Stimulated activated CD4-positive, alpha-beta T cell treated with anti-CD3 and anti-CD28 coated beads, Interleukin-15, amount 100 ng/mL, for 1 hour (primary cell): ENCODE data around the gene SLC26A6.

Experiments
- DNase-seq, 2 donors: peaks; one replicate each; pipeline ENCODE4 v3.0.0-alpha.2; 2020; ENCODE audit warnings: low read depth in 1 of 2, low spot score in 1 of 2

The SLC26A6 gene

DNA sequence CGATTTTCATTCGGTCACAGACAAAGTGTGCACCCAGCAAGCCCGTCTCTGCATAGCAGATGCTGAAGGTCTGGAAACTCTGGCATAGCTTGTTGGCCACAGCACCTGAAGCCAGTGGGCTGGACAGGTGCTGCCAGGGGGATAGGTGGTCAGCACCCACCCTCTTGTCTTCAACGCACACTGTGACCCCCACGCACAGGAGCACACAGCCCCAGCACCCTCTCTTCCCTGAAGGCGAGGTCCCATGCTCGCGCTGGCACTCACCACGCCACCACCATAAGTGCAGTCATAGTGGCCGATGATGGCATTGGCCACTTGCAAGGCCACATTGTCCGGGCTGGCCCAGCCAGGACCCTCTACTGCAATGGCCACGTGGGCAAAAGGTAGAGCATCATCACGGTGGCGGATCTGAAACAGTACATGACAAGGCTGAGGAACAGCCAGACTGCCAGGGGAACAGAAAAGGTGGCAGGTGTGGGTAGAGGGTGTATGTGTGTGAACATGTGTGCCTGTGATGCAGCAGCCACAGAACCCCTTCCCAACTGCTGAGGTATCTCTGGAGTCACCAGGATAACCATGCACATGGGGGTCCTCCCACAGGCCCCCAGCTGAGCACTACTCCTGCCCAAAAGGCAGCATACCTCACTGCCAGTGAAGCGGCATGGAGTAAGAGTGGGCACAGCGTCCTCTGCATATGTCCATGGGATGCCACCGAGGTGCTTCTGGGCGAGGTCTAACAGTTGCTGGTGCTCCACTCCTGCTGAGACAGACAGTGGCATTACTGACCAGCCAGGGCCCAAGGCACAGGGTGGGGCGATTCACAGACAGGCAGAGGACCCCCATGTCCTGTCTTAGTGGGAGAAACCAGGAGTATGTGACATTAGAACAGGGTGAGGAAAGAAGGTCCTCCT is 34.3 kb downstream of the SLC26A6 start:
- no peak for DNase-seq

DNA sequence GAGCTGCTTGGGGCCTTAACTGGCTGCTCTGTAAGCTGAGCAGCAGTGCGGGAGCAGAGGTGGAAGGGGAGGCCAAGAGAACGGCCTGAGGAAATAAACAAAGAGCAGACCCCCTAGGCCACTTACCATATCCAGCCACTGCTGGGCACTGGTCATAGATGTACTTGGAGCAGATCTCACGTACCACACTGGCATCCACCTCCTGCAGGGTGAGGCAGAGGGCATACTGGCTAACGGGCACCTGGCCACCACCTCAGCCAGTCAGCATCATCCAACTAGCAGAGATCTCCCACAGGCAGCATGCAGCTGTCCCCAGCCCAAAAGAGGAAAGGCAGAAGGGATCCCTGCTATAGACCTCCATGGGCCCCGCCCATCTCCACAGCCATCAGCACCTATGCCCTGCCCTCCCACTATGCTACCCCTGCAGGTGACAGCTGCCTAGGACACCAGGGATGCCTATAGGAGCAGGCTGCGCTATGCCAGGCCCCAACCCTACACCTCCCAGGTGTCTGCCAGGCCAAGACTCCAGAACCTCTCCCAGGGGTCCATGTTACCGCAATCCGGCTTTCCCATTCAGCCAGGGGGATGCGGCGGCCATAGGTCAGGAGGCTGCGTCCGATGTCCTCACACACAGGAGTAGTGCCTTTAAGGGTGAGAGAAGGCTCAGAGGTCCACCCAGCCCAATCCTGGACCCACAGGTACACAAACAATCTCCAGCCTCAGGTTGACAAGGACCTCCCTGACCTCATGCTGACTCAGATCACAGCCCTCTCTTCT is 35.6 kb downstream of the SLC26A6 start:
- no peak for DNase-seq

DNA sequence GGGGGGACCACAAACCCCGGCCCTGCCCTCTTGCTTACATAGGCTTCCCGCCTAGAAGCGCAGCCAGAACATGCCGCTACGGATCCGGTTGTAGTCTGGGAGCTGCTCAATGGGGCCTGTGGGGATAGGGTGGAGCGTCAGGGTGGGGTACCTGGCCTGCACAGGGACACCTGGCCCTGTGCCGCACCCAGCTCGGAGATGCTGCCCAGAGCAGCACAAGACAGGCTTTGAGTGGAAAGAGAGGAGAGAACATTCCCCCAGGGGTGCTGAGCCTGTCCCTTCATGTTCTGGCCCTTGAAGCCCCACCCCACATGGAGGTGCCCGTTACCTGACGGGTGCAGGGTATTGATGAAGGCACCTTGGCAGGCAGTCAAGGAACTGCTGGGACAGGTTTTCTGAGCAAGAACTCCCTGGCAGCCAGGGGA is 36.2 kb downstream of the SLC26A6 start:
- DNase-seq = no peak

DNA sequence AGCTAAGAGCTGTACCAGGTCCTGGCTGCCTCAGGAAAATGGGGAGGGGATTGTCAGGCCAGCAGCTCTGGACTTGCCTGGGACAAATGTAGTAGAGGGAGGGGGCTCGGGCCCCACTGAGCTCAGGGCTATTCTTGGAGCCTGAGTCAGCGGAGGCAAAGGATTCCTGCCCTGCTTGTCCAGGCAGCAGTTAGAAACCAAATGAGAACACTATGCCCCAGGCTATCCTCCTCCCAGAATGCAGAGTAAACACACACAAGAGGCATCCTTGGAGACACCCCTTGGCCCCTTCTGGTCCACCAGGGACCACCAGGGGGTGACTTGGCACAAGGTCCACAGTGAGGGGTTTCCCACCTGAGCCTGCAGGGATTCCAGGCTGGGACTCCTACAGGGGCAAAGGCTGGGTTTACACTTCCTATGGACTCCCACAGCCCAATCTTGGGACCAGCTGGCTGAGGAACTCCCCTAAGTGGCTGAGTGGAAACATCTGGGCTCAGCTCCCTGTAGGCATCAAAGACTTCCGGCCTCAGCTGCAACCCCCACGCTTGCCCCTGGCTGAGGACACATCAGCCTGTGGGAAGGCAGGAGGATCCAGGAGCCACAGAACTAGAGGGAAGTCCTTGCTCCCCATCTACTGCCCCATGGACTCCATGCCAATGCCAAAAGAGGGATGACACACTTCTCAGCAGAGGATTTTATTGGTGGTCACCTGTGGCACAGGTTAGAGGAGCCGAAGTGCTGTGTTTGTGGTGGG is 36.8 kb downstream of the SLC26A6 start:
- DNase-seq = no peak

DNA sequence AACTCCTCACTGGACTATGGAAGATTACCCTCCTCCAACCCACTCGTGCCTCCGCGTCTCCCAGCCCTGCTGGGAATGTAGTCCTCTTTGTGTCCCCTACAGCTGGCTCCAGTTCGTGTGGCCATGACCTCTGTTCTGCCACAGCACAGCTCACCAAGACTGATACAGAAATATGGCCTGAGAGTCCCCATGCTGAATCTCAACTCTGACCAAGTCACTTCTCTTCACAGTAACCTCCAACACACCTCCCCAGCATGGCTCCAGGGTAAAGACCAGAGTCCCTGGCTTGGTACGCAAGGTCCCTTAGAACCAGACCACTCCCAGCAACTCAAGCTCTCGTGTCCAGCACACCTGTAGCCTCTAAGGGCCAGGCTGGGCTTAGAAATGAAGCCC is 37.9 kb downstream of the SLC26A6 start:
- no peak for DNase-seq

DNA sequence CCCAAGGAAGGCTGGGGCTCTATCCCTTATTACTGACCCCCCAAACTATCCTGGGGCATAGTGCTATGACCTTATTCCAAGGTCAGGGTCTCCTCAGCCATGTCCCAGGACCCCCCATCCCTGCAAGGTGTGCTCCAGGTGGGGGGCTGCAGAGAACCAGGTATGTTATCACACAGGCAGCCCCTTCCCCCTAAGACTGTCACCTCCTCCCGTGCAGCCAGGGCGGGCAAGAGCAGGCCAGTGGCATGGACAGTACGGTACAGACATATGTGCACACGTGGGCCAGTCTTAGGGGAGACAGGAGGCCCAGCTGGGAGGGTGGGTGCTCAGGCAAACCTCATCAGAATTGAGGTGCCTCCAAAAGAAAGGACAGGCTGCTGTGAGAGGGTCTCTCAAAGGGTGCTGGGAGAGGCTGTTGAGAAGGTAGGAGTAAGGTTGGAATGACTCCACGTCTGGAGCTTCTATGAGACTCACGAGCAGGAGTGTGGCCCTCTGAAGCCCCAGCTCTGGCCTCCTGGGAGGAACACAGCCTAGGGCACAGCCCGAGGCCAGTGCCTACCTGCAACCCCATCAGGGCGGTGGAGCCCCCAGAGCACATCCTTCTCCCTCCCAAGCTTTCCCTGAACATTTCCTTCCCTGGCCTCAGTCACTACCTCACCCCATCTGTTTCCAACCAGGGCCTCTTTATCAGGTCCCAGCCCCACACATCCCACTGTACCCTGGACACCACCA is 38.4 kb downstream of the SLC26A6 start:
- DNase-seq = no peak

DNA sequence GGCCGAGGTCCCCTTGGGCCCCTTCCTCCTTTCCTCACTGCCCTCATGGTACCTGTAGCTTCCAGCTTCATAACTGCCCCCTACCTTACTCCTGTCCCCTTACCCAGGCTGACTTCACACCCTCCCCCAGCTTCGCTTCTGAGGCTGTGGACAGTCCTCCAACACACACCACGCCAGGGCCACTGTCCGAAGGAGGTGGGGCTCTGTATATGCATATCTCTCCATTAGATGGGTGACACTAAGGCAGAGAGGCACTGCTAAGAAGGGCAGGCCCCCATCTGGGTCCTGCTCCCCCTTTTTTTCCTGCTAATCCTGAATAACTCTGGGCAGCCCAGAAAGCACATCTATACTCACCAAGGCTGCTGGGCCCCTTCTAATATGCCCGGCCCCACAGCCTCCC is 39.1 kb downstream of the SLC26A6 start:
- DNase-seq = no peak

DNA sequence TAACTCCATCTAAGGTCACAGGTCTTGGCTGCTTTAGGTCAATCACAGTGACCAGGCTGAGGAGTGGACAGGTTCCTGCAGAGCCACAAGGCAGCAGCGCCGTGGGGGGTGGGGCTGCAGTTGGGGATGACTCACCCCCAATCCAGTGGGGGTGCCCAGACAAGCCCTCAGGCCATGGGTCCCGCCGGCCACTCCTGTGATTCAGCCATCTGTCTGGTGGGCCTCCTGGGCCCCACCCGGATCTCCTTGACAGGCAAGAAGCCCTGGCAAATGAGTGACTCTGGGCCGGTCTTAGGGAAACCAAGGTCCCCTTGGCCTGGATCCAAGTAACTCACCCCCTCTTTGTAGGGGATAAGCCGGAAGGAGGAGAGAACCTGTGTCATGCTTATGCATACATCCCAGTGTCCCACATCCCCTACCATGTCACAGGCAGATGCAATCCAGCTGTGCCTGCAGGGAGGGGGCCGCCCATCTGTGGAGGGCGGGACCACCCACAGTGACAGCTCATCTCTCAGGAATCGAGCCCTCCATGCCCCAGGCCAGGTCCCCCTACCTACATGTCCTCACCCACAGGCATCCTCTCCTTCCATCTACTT is 39.6 kb downstream of the SLC26A6 start:
- DNase-seq = no peak

DNA sequence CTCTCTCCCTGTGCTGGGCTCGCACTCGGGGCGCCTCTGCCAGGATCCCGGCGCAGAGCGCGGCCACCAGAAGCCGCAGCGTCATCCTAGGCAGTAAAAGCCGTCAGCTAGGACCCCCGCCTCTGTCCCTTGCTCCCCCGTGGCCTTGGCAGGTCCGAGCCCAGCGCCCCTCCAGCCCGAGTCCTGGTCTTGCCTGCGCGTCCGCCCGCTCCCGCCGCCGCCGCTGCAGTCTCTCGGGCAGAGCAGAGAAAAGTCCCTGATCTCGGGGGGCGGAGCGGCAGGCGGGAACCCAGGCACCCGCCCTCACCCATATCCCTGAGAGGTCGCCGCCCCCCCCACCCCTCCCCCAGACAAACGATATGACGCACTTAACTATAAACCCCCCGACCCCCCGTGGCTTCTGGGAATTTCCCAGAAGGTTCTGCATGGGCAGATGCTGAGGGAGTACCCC is 40.2 kb downstream of the SLC26A6 start, which contains the start of gene COL7A1:
TSS of gene COL7A1 (minus strand) at position 255 of the 451 bp plus-strand sequence. CDS start at position 85, 170 bp downstream.
- no peak for DNase-seq

DNA sequence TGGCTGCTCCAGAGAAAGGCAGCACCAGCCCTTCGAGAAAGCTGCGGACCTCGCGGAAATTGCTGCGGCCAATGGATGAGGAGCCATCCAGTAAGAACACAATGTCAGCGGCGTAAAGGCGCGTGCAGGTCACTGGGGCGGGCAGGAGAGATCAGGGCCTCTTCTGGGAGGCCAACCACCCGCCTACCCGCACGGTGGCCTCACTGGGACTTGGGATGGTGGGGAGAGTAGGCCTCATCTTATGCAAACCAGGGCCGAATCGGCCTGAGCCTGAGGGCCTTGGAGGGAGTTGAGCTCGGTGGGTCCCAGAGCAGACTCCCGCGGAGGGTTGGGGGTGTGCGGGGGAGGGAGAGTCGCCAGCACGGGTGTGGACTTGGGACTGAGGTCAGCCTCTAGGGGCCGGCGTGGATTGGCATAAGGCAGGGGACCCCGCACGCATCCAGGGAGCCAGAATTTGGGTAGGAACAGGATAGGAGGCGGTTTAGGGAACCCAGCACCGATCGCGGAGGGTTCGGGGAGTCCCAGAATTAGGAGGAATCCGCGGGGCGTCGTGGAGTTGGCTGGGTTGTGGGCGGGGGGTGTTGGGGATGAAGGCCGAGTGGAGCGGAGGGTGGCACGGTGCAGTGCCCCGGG is 40.7 kb downstream of the SLC26A6 start:
- DNase-seq = no peak

DNA sequence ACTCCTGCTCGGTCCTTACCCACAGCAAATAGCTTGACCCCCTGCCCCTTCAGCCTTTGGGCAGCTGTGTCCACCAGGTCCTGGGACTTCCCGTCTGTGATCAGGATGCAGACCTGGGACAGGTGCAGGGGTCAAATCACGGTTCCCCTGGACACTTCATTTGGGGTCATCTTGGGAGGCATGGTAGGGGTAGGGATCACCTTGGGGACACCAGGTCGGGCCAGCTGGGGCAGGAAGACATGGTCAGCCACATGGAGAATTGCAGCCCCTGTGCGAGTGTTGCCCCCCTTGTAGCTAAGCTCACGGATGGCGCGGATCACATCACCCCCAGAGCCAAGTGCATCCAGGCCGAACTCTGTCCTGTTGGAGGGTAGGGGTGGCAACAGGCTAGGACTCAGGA is 41.9 kb downstream of the SLC26A6 start:
- DNase-seq = no peak

DNA sequence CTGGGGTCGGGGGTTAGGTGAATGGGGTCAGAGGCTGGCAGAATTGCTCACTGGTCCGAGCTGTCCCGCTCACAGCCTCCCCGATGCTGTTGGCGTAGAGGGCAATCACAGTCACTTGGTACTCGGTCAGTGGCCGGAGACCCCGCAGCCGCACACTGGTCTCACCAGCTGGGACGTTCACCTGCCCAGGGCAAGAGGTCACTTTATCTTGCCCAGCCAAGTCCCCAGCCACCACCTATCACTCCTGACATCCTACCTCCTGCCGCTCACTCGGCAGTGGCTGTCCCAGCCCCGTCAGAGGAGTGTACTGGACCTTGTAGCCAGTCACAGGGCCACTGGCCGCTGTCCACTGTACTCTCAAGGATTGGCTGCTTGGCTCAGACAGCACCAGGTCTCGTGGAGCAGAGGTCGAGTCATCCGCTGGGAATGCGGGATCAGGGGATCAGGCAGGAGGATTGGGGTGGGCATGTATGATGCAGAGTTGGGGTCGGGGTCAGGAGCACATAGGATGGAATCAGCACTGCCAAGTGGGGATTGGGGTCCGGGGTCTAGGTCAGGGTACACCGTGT is 42.7 kb downstream of the SLC26A6 start:
- no peak for DNase-seq

DNA sequence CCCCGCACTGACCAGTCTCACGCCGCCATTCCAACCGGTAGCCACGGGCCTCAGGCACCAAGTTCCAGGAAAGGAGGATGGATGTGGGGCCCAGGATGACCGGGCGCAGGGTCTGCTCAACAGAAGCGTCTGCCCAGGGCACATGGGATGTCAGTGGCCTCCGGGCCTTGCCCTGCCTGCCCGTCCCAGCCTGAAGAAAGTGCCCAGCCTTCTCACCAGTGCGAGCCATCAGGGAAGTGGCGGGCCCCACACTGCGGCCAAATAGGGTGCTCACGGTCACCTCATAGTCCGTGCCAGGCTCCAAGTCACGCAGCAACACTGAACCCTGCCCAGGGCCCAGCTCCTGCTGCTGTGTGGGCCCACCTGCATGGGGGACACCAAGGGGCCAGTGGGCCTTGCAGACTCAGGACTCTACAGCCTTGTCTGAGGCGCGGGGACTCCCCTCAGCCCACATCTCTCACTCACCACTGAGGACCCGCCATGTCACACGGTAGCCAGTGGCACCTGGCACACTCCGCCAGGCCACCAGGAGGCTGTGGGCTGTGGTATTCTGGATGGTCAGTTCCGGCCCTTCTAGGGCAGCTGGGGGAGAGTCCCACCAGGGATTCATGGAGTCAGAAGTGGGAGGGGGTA is 43.3 kb downstream of the SLC26A6 start:
- DNase-seq = no peak

DNA sequence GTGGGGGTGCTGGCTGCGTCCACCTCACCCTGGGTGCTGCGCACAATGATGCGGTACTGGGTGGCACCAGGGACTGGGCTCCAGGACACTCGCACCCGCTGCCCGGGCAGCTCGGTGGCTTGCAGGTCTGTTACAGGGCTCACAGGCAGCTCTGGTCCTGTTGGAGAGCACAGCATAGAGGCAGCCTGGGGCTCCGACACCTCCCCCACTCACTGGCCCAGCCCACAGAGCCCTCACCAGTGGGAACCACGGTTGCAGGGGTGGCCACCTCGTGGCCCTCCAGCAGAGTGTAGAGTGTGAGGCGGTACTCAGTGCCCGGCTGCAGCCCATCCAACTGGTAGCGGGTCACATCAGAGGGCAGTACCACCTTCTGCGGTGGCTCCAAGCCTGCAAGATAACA is 43.8 kb downstream of the SLC26A6 start:
- DNase-seq = no peak

DNA sequence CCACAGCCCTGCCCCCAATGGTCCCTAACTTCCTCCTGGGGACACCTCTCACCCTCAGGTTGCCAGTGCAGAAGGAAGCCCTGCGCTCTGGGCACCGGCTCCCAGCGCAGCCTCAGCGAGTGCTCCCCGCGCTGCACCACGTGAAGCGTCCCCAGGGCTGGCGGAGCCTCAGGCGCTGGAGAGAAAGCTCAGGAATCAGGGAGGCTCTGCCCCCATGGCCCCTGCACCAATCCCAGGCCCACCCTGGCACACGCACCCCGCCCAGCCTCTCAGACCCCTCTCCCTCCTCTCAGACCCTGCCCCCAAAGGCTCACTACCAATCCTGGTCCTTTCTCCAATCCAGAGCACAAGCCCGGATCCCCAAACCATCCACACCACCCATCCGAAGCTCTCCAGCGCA is 47.0 kb downstream of the SLC26A6 start:
- no peak for DNase-seq

DNA sequence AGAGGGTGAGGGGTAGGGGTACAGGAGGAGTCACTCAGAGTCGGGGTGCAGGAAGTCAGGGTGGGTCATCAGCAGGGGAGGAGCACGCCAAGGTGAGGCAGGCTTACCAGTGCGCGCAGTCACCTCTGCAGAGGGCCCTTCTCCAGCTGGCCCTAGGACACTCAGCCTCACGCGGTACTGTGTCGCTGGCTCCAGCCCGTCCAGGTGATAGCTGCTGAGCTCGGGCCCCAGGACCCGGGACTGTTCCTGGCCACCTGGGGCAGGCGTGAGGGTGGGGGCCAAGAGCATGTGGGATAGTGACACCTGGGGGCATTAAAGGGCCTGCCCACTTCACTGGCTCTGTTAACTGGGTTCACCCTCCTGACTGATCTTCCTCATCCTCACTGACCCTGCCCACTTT is 47.6 kb downstream of the SLC26A6 start:
- no peak for DNase-seq

DNA sequence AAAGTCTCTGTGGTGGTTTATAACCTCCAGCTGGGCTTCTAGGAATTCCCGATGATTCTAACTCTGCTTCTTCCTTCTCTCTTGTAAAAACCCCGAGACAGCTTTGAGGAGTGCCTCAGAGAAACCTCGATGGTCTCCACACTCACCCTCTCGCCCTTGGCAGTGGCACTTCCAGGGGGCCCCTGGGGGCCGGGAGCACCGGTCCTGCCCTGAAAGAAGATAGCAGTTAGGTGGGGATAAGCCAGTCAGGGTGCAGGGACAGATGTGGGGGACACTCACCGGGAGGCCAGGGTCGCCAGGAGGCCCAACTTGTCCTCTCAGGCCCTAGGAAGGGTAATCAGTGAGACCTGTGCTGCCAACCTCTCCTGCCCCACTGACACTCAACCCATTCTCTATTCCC is 49.9 kb downstream of the SLC26A6 start:
- no peak for DNase-seq

DNA sequence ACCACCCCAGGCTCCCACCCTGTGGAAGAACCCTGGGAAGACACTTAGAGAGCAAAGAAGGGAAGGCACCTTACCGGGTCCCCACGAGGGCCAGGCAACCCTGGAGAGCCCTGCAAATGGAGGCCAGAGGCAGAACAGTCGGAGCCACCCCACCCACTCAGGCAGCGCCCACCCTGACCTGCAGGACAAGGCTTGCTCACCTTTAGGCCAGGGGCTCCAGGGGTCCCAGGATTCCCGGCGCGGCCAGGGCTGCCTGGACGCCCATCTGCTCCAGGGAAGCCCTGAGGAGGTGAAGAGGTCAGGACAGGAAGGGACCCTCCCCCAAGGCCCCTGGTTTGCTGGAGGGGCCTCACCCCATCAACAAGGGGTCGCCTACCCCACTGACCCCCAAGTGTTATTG is 50.4 kb downstream of the SLC26A6 start:
- no peak for DNase-seq
